Endothelial cell of umbilical vein (primary cell): ENCODE results near the gene AKAP1. TPM values are rescaled to one million over a fixed set of nuclear protein-coding genes. Genes with fewer than 3 reads are reported as not detected.

Experiments used
- BruUV-seq: library from RNA; stranded (reverse); fragments of 400-500 nt; replicated peaks from 2 replicates; lab custom pipeline; 2021; lab: Mats Ljungman, UMichigan
- CTCF ChIA-PET: fragments of 300-600, 350-600 bp; sonication (Branson Sonifier 250); formaldehyde crosslinking; loops from one replicate; lab custom pipeline; 2021; ENCODE audit warnings: antibody characterized with exemption, inconsistent platforms; lab: Charles Lee
- POLR2A ChIA-PET: fragments of 300-600, 350-600 bp; sonication (Branson Sonifier 250); formaldehyde crosslinking; loops from one replicate; lab custom pipeline; 2021; ENCODE audit warnings: antibody characterized with exemption, inconsistent platforms; lab: Charles Lee
- DNase-seq: peaks from one replicate; pipeline ENCODE4 v3.0.0-alpha.2; 2011; ENCODE audit warnings: low read depth, low spot score
- FAIRE-seq: peaks from 2 replicates; lab custom pipeline; 2011; peaks lifted over from hg19 to GRCh38; lab: Jason Lieb, UNC
- H2AFZ ChIP-seq: 2 replicates; pipeline ENCODE4 v1.6.0; 2012; ENCODE audit warnings: low read depth, low read length, control low read depth, inconsistent platforms
- H3K27ac ChIP-seq: 2 replicates; pipeline ENCODE4 v1.5.1; 2011; ENCODE audit warnings: low read depth, mild to moderate bottlenecking, control low read depth, low read length, moderate library complexity; ENCODE audit not compliant: insufficient read depth
- H3K27me3 ChIP-seq, 2 experiments: 2 replicates each; pipeline versions ENCODE4 v1.6.0 to v1.6.1; 2011; ENCODE audit warnings: low read length in 2 of 2, mixed read lengths in 1 of 2; ENCODE audit not compliant: control insufficient read depth in 2 of 2, insufficient read depth in 2 of 2
- H3K36me3 ChIP-seq, 2 experiments: 2 replicates in 1 of 2; 3 replicates in 1 of 2; pipeline ENCODE4 v1.5.1; 2011; ENCODE audit warnings: low read length in 2 of 2, mild to moderate bottlenecking in 1 of 2, moderate library complexity in 1 of 2; ENCODE audit not compliant: control insufficient read depth in 2 of 2, insufficient read depth in 2 of 2; ENCODE audit errors: extremely low read depth in 1 of 2
- H3K4me1 ChIP-seq: 3 replicates; pipeline ENCODE4 v1.5.1; 2011; ENCODE audit warnings: mild to moderate bottlenecking, low read length; ENCODE audit not compliant: control insufficient read depth, insufficient read depth; ENCODE audit errors: extremely low read depth
- H3K4me2 ChIP-seq: 2 replicates; pipeline ENCODE4 v1.6.1; 2011; ENCODE audit warnings: low read length, control low read depth, mixed read lengths; ENCODE audit not compliant: insufficient read depth
- H3K4me3 ChIP-seq, 3 experiments: fragments of 200-600 bp in 1 of 3; sonication (generic), shearing (Covaris generic) in 1 of 3; replicated peaks in 1 of 3; 2 replicates each; pipeline ENCODE4 v1.5.1; 2011 to 2016; ENCODE audit warnings: control low read depth in 3 of 3, low read length in 3 of 3, mild to moderate bottlenecking in 2 of 3, inconsistent platforms in 1 of 3, low read depth in 1 of 3, moderate library complexity in 1 of 3; ENCODE audit not compliant: insufficient read depth in 1 of 3
- H3K79me2 ChIP-seq: 2 replicates; pipeline ENCODE4 v1.6.0; 2012; ENCODE audit warnings: low read length, inconsistent platforms; ENCODE audit not compliant: control insufficient read depth, insufficient read depth
- H3K9ac ChIP-seq: replicated peaks from 2 replicates; pipeline ENCODE3; 2011; ENCODE audit warnings: low read length, control low read depth; ENCODE audit not compliant: insufficient read depth; ENCODE audit errors: extremely low read depth
- H3K9me1 ChIP-seq: replicated peaks from 3 replicates; pipeline ENCODE4 v1.6.0; 2011; ENCODE audit warnings: mild to moderate bottlenecking, low read length; ENCODE audit not compliant: control insufficient read depth, insufficient read depth; ENCODE audit errors: extremely low read depth
- H3K9me3 ChIP-seq: replicated peaks from 2 replicates; pipeline ENCODE4 v1.5.1; 2012; ENCODE audit warnings: low read length, inconsistent platforms; ENCODE audit not compliant: control insufficient read depth, insufficient read depth
- H4K20me1 ChIP-seq: replicated peaks from 2 replicates; pipeline ENCODE3; 2011; ENCODE audit warnings: mild to moderate bottlenecking, low read length; ENCODE audit not compliant: control insufficient read depth, insufficient read depth; ENCODE audit errors: extremely low read depth
- FOS ChIP-seq: IDR thresholded peaks from 2 replicates; pipeline ENCODE4 v1.6.1; 2011; ENCODE audit warnings: mild to moderate bottlenecking, low read length, moderate library complexity, borderline replicate concordance; ENCODE audit not compliant: insufficient read depth
- GATA2 ChIP-seq: IDR thresholded peaks from 2 replicates; pipeline ENCODE4 v1.7.0; 2011; ENCODE audit warnings: low read depth, mild to moderate bottlenecking, moderate library complexity, mixed read lengths, low read length; ENCODE audit not compliant: insufficient read length, insufficient read depth
- JUN ChIP-seq: IDR thresholded peaks from 2 replicates; pipeline ENCODE4 v1.6.1; 2011; ENCODE audit warnings: borderline replicate concordance, low read depth; ENCODE audit not compliant: insufficient read length, insufficient read depth
- POLR2AphosphoS5 ChIP-seq: IDR thresholded peaks from 2 replicates; pipeline ENCODE4 v1.6.1; 2012; ENCODE audit warnings: low read depth, mild to moderate bottlenecking, control low read depth, low read length, moderate library complexity; ENCODE audit not compliant: insufficient read depth
- dilution Hi-C: fragments of 300-500 bp; cut with MboI; formaldehyde crosslinking; loops from one replicate; pipeline ENCODE4 v1.15.0; 2019; ENCODE audit warnings: low sequenced_read_pairs; ENCODE audit not compliant: extremely low pct_ligation_motif_present
- intact Hi-C: fragments of 100-400 bp; cut with micrococcal nuclease; formaldehyde crosslinking; loops from one replicate; pipeline ENCODE4 v1.10.0; 2022
- polyA plus RNA-seq, 4 experiments: library from polyadenylated mRNA; depleted of rRNA in 3 of 4; stranded (reverse) in 3 of 4; unstranded in 1 of 4; fragments of >200 nt; gene quantifications; 2 replicates each; pipeline versions ENCODE4 v1.2.1 to v1.2.3, GENCODE V29; 2011 to 2012; ENCODE audit warnings: missing spikeins in 1 of 4
- total RNA-seq: library from RNA; stranded (reverse); gene quantifications from 2 replicates; pipeline ENCODE4 v1.2.3, GENCODE V29; 2021

The AKAP1 gene
- total and polyA plus RNA-seq, 2 donors (not counting 3 experiments of a cell fraction or from before 2014, with no cell fraction given): 20.9 to 27.7 TPM

GRCh38 chr17:57073626-57074025, 11.4 kb upstream of the AKAP1 start:
- no peak for TF ChIP-seq GATA2
- no peak for TF ChIP-seq JUN
- TF ChIP-seq FOS: no peak
- no peak for TF ChIP-seq POLR2AphosphoS5
- Histone ChIP-seq H3K4me3 (no peak overlapping the region), H3K4me2 (no peak overlapping the region), H3K9me1 (no peaks in the 10 kb centered on the region), H3K9me3 (no peaks in the 10 kb centered on the region), H4K20me1 (no peaks in the 10 kb centered on the region), H3K4me1 (no peaks in the 10 kb centered on the region), H2AFZ (no peak overlapping the region), H3K27me3 (peaks cover 8 to 16% of the 10 kb centered on the region in 2 experiments), H3K27ac (no peak overlapping the region), H3K36me3 (no peaks in the 10 kb centered on the region), H3K79me2 (no peaks in the 10 kb centered on the region), H3K9ac (no peak overlapping the region)
- no peak for DNase-seq
- FAIRE-seq: no peak
- POLR2A ChIA-PET: no interaction called here
- intact Hi-C loops (no loop called here), dilution Hi-C loops (no loop called here)
- CTCF ChIA-PET: no interaction called here
- BruUV-seq: no TSS peak

- no peak for TF ChIP-seq POLR2AphosphoS5
- no peak for TF ChIP-seq GATA2
- no peaks in the 10 kb centered on the region for H3K79me2 ChIP-seq
- no TSS peak for BruUV-seq
- FAIRE-seq (no peak), DNase-seq (no peak)
- intact Hi-C loops (no loop called here), dilution Hi-C loops (no loop called here)
- no peaks in the 10 kb centered on the region for H3K9me1 ChIP-seq
- peaks cover 9 to 16% of the 10 kb centered on the region in 2 experiments for H3K27me3 ChIP-seq
- CTCF ChIA-PET: interaction anchor here (1.1 kb wide), 1 partner anchor 10 kb away, joined by 5 read pairs; the partner anchor contains the start of gene AKAP1
- H3K4me3 ChIP-seq: no peak overlapping the region
- H3K4me2 ChIP-seq: no peak overlapping the region
- POLR2A ChIA-PET: no interaction called here
- H3K27ac ChIP-seq: no peak overlapping the region
- H3K4me1 ChIP-seq: no peaks in the 10 kb centered on the region
- no peaks in the 10 kb centered on the region for H3K36me3 ChIP-seq
- no peak overlapping the region for H2AFZ ChIP-seq
- no peaks in the 10 kb centered on the region for H3K9me3 ChIP-seq
- no peaks in the 10 kb centered on the region for H4K20me1 ChIP-seq
- H3K9ac ChIP-seq: no peak overlapping the region
Observed at GRCh38 chr17:57075193-57075592, 9.9 kb upstream of the AKAP1 start.
